HEK293 (cell line): ENCODE results near the gene SKIL.

ENCODE experiments used
- CTCF ChIA-PET: fragments of 350-600 bp; formaldehyde crosslinking; extraction: SDS; loops from one replicate; lab custom pipeline; 2021; ENCODE audit warnings: antibody characterized with exemption; lab: Yijun Ruan, JAX
- POLR2A ChIA-PET: fragments of 300-600 bp; formaldehyde crosslinking; extraction: SDS; loops from one replicate; lab custom pipeline; 2020; ENCODE audit warnings: antibody characterized with exemption, inconsistent platforms; lab: Yijun Ruan, JAX
- H3K27ac ChIP-seq: fragments of 200-500 bp; sonication (Bioruptor generic); 2 replicates; pipeline ENCODE4 v1.5.1; 2014; ENCODE audit warnings: low read depth, low read length, control low read depth, inconsistent platforms; ENCODE audit errors: extremely low read depth
- H3K36me3 ChIP-seq, 2 experiments: fragments of 200-500 bp in 1 of 2; sonication (Bioruptor generic) in 1 of 2; 1 replicate in 1 of 2; 2 replicates in 1 of 2; pipeline ENCODE4 v1.5.1; 2014 to 2017; ENCODE audit warnings: inconsistent platforms in 2 of 2, low read length in 2 of 2; ENCODE audit not compliant: control insufficient read depth in 2 of 2, insufficient read depth in 1 of 2
- H3K4me1 ChIP-seq: fragments of 200-500 bp; sonication (Bioruptor generic); 2 replicates; pipeline ENCODE4 v1.5.1; 2014; ENCODE audit warnings: mild to moderate bottlenecking, low read length, inconsistent platforms; ENCODE audit not compliant: control insufficient read depth, insufficient read depth
- H3K4me3 ChIP-seq: 2 replicates; pipeline ENCODE4 v1.5.1; 2011; ENCODE audit warnings: low read depth, mild to moderate bottlenecking, control low read depth, low read length, moderate library complexity
- H3K9me3 ChIP-seq: fragments of 200-500 bp; sonication (Bioruptor generic); 2 replicates; pipeline ENCODE4 v1.5.1; 2014; ENCODE audit warnings: low read depth, low read length, inconsistent platforms; ENCODE audit not compliant: control insufficient read depth, insufficient read depth
- FEZF1 ChIP-seq: fragments of 450-650 bp; formaldehyde crosslinking; IDR thresholded peaks from 2 replicates; pipeline ENCODE4 v1.5.1; 2016; ENCODE audit warnings: missing biosample characterization, missing genetic modification characterization
- MYNN ChIP-seq: fragments of 450-650 bp; formaldehyde crosslinking; IDR thresholded peaks from 2 replicates; pipeline ENCODE4 v1.5.1; 2016; ENCODE audit warnings: missing biosample characterization, missing genetic modification characterization, borderline replicate concordance
- REPIN1 ChIP-seq: fragments of 450-650 bp; formaldehyde crosslinking; IDR thresholded peaks from 2 replicates; pipeline ENCODE4 v1.5.1; 2017; ENCODE audit warnings: missing biosample characterization, missing genetic modification characterization, low read depth
- SCRT2 ChIP-seq: fragments of 450-650 bp; formaldehyde crosslinking; IDR thresholded peaks from 2 replicates; pipeline ENCODE4 v1.5.1; 2016; ENCODE audit warnings: missing biosample characterization, missing genetic modification characterization
- YY2 ChIP-seq: fragments of 450-650 bp; formaldehyde crosslinking; IDR thresholded peaks from 2 replicates; pipeline ENCODE4 v1.5.1; 2016; ENCODE audit warnings: missing biosample characterization, missing genetic modification characterization
- ZBTB11 ChIP-seq: fragments of 450-650 bp; formaldehyde crosslinking; conservative IDR thresholded peaks from 2 replicates; pipeline ENCODE4 v1.5.1; 2016; ENCODE audit warnings: low read depth, missing biosample characterization, missing genetic modification characterization
- ZBTB17 ChIP-seq: fragments of 450-650 bp; formaldehyde crosslinking; IDR thresholded peaks from 2 replicates; pipeline ENCODE4 v1.5.1; 2016; ENCODE audit warnings: missing biosample characterization, missing genetic modification characterization
- ZNF112 ChIP-seq: fragments of 450-650 bp; formaldehyde crosslinking; IDR thresholded peaks from 2 replicates; pipeline ENCODE4 v1.5.0; 2017; ENCODE audit warnings: missing biosample characterization, missing genetic modification characterization
- ZNF169 ChIP-seq: fragments of 450-650 bp; formaldehyde crosslinking; IDR thresholded peaks from 2 replicates; pipeline ENCODE4 v1.5.1; 2016; ENCODE audit warnings: missing biosample characterization, missing genetic modification characterization
- ZNF184 ChIP-seq: fragments of 450-650 bp; IDR thresholded peaks from 2 replicates; pipeline ENCODE4 v1.5.1; 2018; ENCODE audit warnings: missing biosample characterization, mild to moderate bottlenecking, missing genetic modification characterization
- ZNF202 ChIP-seq: fragments of 450-650 bp; formaldehyde crosslinking; IDR thresholded peaks from 2 replicates; pipeline ENCODE4 v1.5.1; 2016; ENCODE audit warnings: missing biosample characterization, missing genetic modification characterization, borderline replicate concordance
- ZNF221 ChIP-seq: fragments of 450-650 bp; formaldehyde crosslinking; IDR thresholded peaks from 2 replicates; pipeline ENCODE4 v1.5.1; 2017; ENCODE audit warnings: missing biosample characterization, missing genetic modification characterization, borderline replicate concordance
- ZNF266 ChIP-seq: fragments of 450-650 bp; formaldehyde crosslinking; IDR thresholded peaks from 2 replicates; pipeline ENCODE4 v1.5.1; 2016; ENCODE audit warnings: missing biosample characterization, missing genetic modification characterization, low read depth
- ZNF626 ChIP-seq: fragments of 450-650 bp; sonication (Bioruptor Pico); formaldehyde crosslinking; IDR thresholded peaks from 2 replicates; pipeline ENCODE4 v1.5.1; 2018; ENCODE audit warnings: missing biosample characterization, missing genetic modification characterization, inconsistent platforms
- TF ChIP-seq, protein P1 (sequence below): fragments of 450-650 bp; formaldehyde crosslinking; IDR thresholded peaks from 2 replicates; pipeline ENCODE4 v1.5.1; 2016; ENCODE audit warnings: missing biosample characterization, missing genetic modification characterization
- TF ChIP-seq, protein P2 (sequence below): fragments of 450-650 bp; formaldehyde crosslinking; IDR thresholded peaks from 2 replicates; pipeline ENCODE4 v1.5.1; 2016; ENCODE audit warnings: missing biosample characterization, missing genetic modification characterization

Gene SKIL

DNA sequence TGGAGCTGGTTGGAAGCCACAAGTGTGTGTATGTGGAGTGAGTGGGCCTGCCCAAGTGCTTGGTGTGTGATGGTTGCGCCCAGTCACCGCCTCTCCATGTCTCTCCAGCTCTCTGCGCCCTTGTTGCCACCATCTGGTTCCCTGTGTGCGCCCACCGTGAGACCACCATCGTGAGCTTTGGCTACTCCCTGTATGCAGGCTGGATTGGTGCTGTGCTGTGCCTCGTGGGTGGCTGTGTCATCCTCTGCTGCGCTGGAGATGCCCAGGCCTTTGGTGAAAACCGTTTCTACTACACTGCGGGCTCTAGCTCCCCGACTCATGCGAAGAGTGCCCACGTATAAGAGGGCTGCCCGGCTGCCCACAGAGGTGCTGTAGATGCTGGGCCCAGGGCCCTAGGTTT, 74.9 kb downstream of the SKIL start:
- Histone ChIP-seq H3K36me3 (no peaks in the 10 kb centered on the region), H3K9me3 (no peaks in the 10 kb centered on the region), H3K4me1 (no peaks in the 10 kb centered on the region), H3K27ac (no peak overlapping the region), H3K4me3 (no peak overlapping the region)
- ChIA-PET CTCF (interaction anchor here (1.0 to 3.6 kb wide), 2 partner anchors 18 to 379 kb away, joined by 4 to 20 read pairs; no protein-coding TSS in a partner anchor), POLR2A (interaction anchor here (0.6 kb wide), 2 partner anchors 10 to 378 kb away, joined by 7 to 8 read pairs; no protein-coding TSS in a partner anchor)
- TF ChIP-seq MYNN (tag by site-specific recombination) (no peak), ZNF221 (tag by site-specific recombination) (no peak), ZNF112 (no peak)

- no peak overlapping the region for H3K4me3 ChIP-seq
- no peaks in the 10 kb centered on the region for H3K4me1 ChIP-seq
- POLR2A ChIA-PET: interaction anchor here (0.5 kb wide), 1 partner anchor 49 kb away, joined by 4 read pairs; no protein-coding TSS in a partner anchor
- CTCF ChIA-PET: no interaction called here
- TF ChIP-seq, protein P1, sequence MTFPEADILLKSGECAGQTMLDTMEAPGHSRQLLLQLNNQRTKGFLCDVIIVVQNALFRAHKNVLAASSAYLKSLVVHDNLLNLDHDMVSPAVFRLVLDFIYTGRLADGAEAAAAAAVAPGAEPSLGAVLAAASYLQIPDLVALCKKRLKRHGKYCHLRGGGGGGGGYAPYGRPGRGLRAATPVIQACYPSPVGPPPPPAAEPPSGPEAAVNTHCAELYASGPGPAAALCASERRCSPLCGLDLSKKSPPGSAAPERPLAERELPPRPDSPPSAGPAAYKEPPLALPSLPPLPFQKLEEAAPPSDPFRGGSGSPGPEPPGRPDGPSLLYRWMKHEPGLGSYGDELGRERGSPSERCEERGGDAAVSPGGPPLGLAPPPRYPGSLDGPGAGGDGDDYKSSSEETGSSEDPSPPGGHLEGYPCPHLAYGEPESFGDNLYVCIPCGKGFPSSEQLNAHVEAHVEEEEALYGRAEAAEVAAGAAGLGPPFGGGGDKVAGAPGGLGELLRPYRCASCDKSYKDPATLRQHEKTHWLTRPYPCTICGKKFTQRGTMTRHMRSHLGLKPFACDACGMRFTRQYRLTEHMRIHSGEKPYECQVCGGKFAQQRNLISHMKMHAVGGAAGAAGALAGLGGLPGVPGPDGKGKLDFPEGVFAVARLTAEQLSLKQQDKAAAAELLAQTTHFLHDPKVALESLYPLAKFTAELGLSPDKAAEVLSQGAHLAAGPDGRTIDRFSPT (tag by site-specific recombination): no peak
- no peak for TF ChIP-seq SCRT2 (tag by site-specific recombination)
- TF ChIP-seq ZNF202: no peak
- TF ChIP-seq ZNF169: no peak
- no peak for TF ChIP-seq ZNF266 (tag by site-specific recombination)
- no peaks in the 10 kb centered on the region for H3K9me3 ChIP-seq
- H3K36me3 ChIP-seq: no peaks in the 10 kb centered on the region
- H3K27ac ChIP-seq: no peak overlapping the region
Measured at GRCh38 chr3:170436697-170437096, 79.2 kb downstream of the SKIL start.

- CTCF ChIA-PET: no interaction called here
Measured at GRCh38 chr3:170437176-170437575, 79.7 kb downstream of the SKIL start.

More at GRCh38 chr3:170437176-170437575, 79.7 kb downstream of the SKIL start:
- H3K9me3 ChIP-seq: no peaks in the 10 kb centered on the region
- no peak overlapping the region for H3K27ac ChIP-seq
- H3K4me1 ChIP-seq: no peaks in the 10 kb centered on the region
- POLR2A ChIA-PET: no interaction called here
- H3K36me3 ChIP-seq: no peaks in the 10 kb centered on the region
- TF ChIP-seq ZNF626 (tag by site-specific recombination) (no peak), ZBTB17 (tag by site-specific recombination) (no peak), ZNF266 (tag by site-specific recombination) (no peak), YY2 (tag by site-specific recombination) (no peak), FEZF1 (tag by site-specific recombination) (no peak), ZBTB11 (no peak), ZNF184 (tag by site-specific recombination) (no peak), REPIN1 (no peak)
- TF ChIP-seq, protein P2, sequence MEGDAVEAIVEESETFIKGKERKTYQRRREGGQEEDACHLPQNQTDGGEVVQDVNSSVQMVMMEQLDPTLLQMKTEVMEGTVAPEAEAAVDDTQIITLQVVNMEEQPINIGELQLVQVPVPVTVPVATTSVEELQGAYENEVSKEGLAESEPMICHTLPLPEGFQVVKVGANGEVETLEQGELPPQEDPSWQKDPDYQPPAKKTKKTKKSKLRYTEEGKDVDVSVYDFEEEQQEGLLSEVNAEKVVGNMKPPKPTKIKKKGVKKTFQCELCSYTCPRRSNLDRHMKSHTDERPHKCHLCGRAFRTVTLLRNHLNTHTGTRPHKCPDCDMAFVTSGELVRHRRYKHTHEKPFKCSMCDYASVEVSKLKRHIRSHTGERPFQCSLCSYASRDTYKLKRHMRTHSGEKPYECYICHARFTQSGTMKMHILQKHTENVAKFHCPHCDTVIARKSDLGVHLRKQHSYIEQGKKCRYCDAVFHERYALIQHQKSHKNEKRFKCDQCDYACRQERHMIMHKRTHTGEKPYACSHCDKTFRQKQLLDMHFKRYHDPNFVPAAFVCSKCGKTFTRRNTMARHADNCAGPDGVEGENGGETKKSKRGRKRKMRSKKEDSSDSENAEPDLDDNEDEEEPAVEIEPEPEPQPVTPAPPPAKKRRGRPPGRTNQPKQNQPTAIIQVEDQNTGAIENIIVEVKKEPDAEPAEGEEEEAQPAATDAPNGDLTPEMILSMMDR: no peak
- H3K4me3 ChIP-seq: no peak overlapping the region
